Activated CD8-positive, alpha-beta memory T cell treated with anti-CD3 and anti-CD28 coated beads for 48 hours (primary cell): ENCODE measurements around the gene EFHB.
"Not testable (repeated sequence)": the region's sequence is repeated elsewhere in the genome, so short reads cannot be mapped to it uniquely, and the experiment has no call there.

Source experiments
- DNase-seq, 3 experiments: peaks; one replicate each; pipeline ENCODE4 v3.0.0-alpha.2; 2020; ENCODE audit warnings: low read depth in 2 of 3, low spot score in 2 of 3

EFHB gene

GRCh38 chr3:19934098-19934566 lies at the start of gene EFHB:
EFHB (minus strand) TSS chr3:19934217; CDS start chr3:19934018, 199 bp downstream.
- DNase-seq = no peak

- no peak for DNase-seq
Observed at GRCh38 chr3:19972054-19972453, 38.0 kb upstream of the EFHB start.

GRCh38 chr3:19970327-19970726 lies 36.3 kb upstream of the EFHB start:
- DNase-seq = no peak

DNA sequence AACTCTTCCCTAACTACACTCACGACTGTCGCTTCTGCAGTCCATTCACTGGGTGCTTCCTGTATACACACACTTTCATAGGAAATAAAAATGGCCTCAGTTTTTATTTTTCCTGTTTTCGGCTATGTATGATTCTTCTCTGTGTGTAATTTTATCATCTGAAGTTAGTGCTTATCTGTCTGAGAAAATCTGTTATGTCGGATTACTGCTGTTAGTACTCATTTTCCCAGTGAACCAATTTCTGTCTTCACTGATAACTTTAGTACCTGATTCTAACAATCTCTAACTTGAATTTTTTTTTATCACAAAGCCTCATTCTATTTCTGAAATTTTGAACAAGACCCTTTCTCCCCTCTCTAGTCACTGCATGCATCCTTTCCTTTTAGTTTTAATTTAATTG lies 33.8 kb upstream of the EFHB start:
- DNase-seq = no peak

- DNase-seq = no peak
Observed at GRCh38 chr3:19967208-19967607, 33.2 kb upstream of the EFHB start.

DNA sequence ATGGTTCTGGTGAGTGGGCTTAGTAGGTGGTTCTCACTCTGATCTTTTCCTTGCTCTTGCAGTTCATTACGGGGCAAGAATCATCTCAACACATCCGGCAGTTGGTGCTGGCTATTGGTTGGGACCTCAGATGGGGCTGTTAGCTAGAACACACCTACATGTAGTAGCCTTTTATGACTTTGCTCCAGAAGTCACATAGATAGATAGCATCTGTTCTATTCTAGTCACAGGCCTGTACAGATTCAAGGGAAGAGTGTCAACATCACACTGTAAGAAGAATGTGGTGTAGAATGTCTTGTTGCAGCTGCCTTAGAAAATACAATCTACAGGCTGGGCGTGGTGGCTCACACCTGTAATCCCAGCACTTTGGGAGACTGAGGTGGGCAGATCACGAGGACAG lies 27.9 kb upstream of the EFHB start:
- no peak for DNase-seq

DNA sequence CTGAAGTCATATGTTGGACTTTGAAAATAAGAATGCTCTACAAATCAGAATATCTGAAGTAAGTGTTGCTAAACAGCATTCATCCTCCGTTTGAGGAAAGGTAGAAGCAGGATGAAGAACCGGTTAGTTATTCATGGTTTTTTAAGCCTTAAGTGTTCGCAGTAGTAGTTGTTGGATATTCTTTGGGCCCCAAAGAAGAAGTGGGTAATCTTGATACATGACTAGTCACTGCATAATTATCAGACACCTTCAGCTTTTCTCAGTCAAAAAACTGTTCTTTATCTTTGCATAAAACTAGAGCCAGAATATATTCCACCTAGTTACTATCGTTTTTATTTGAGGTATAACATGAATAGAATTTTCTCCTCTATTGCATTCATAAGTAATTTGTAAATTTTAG lies 26.7 kb upstream of the EFHB start:
- DNase-seq = no peak

- no peak for DNase-seq
Observed at GRCh38 chr3:19959505-19959904, 25.5 kb upstream of the EFHB start.

DNA sequence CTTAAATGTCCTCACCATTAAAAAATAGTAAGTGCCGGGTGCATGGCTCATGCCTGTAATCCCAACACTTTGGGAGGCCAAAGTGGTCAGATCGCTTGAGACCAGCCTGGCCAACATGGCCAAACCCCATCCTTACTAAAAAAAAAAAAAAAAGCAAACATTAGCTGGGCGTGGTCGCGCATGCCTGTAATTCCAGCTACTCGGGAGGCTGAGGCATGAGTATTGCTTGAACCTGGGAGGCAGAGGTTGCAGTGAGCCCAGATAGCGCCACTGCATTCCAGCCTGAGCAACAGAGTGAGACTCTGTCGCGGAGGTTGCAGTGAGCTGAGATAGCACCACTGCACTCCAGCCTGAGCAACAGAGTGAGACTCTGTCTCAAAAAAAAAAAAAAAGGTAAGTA lies 23.3 kb upstream of the EFHB start:
- not testable (repeated sequence) for DNase-seq

- DNase-seq = no peak
Observed at GRCh38 chr3:19954676-19955075, 20.7 kb upstream of the EFHB start.

- no peak for DNase-seq
Observed at GRCh38 chr3:19950316-19950715, 16.3 kb upstream of the EFHB start.

GRCh38 chr3:19948226-19948591 lies 14.2 kb upstream of the EFHB start:
- no peak for DNase-seq

DNA sequence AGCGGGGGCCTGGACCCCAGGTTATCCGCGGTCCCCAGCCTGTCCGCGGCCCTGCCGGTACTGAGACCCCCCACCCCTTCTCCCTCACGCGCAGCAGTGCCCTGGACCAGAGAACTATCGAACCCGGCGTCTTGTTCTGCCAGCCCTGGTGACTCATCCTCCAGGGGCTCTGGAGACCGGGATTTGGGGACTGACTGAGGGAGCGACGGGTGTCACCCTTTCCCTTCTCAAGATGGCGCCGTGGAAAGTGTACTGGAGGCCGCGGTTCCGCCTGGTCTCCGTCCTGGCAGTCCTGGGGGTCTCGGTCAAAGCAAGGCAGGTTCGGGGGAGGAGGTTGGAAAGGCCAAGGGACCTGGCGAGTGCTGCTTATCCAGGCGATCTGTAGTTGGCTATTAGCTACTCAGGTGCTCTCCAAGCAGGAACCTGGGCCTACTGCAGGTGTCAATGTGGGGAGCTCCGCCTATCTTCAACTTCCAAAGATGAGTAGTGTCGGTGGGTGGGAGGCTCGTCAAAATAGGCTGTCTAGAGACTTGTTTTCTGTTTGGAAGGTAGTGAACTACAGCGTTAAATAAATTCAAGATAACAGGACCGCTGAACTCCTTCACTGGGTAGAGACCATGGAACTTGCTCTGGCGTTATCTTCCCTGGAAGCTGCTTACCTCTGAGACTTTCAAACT lies 13.7 kb upstream of the EFHB start:
- peak; percentile 25 to 29 (median 26) for DNase-seq

DNA sequence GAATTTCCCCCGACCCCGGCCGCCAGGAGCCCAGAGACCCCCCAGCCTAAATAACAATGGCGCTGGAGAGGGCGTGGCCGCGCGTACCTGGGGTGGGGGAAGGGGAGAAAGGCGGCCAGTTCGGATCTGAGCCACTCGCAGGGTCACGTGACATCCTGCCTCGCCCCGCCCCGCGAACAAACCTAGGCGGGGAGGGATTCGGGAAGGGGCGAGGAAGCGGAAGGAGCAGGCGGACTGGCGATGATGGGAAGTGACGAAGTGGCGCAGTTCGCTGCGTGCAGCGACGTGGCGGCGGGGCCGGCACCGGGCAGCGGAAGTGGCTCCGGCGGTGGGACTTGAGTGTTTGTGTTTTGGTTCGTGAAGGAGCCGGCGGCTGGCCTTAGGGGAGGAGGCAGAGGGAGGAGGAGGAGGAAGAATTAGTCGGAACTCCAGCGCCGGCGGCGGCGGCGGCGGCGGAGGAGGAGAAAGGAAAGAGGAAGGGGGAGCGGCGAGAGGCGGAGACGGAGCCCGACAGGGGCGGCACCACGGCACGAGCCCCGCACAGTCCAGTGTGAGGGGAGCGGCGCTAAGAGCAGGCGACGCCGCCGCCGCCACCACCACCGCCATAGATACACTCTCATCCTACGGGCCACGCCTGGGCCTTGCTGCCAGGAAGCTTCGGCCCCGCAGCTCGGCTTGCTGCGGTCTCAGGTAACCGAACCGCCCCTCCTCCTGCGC lies 13.0 kb upstream of the EFHB start, which contains the start of gene RAB5A:
TSS of gene RAB5A (plus strand) at position 266 of the 717 bp plus-strand sequence. CDS start 3,802 bp downstream, outside the sequence.
- peak; percentile 83 to 94 (median 88) for DNase-seq

DNA sequence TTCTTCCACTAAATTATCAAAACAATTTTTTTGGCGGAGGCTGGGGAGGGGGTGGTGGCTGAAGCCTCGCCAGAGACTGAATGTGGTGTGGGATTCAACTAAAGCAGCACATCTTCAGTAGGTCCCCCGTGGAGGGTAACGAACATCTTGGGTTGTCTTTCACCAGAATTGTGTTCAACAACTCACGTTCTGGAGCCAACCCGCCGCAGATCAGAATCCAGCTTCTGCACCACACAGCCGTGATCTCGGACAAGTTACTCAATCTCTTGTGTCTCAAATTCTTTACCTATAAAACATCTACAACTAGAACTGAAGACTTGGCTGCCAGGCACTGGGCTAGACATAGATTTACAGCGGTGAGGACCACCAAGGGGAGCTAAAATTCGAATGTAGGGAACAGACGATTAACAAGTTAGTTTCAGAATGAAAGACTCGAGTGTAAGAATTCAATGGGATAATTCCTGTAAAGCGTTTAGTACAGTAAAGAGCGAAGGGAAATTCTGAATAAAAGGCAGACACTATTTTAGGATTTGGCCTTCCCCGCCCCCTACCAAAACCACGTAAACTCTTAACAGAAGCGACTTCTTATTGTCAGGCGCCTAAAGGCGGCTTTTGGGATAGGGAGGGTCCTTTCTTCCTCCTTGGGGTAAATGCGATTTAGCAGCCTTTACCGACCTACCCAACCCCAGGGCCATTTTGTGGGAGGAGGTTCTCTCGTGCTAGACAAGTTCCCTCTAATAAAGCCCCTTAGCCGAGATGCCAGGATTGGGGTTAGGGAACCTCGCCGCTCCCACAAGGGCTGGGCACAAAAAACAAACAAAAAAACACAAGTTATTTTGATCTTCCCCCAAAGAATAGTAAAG lies 12.2 kb upstream of the EFHB start:
- DNase-seq = no peak

- DNase-seq = no peak
Observed at GRCh38 chr3:19945534-19945933, 11.5 kb upstream of the EFHB start.

DNA sequence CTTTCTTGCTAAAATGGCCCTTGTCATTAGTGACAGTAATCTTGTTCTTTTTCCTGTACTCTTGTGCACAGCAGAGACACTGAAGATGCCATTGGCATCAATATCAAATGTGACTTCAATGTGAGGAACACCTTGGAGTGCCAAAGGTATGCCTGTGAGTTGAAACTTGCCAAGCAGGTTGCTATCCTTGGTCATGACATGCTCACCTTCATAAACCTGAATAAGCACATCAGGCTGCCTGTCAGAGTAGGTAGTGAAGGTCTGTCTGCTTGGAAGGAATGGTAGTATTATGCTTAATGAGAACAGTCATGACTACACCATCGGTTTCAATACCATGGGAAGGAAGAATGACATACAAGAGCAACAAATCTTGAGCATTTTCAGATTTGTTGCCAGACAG lies 6.6 kb upstream of the EFHB start:
- DNase-seq = no peak

DNA sequence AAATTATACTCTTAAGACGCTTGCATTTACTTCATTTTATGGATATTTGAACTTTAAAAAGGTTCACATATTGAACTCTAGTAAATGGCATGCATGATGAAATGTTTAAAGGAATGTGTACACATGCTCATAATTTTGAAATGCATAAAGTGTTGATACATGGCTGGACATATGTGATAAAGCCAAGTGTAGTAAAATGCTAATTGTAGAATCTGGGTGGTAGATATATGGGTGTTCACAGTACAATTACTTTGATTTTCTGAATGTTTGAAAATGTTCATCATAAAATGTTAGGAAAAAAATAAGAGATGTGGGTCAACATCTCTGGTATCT lies 4.2 kb upstream of the EFHB start:
- no peak for DNase-seq

DNA sequence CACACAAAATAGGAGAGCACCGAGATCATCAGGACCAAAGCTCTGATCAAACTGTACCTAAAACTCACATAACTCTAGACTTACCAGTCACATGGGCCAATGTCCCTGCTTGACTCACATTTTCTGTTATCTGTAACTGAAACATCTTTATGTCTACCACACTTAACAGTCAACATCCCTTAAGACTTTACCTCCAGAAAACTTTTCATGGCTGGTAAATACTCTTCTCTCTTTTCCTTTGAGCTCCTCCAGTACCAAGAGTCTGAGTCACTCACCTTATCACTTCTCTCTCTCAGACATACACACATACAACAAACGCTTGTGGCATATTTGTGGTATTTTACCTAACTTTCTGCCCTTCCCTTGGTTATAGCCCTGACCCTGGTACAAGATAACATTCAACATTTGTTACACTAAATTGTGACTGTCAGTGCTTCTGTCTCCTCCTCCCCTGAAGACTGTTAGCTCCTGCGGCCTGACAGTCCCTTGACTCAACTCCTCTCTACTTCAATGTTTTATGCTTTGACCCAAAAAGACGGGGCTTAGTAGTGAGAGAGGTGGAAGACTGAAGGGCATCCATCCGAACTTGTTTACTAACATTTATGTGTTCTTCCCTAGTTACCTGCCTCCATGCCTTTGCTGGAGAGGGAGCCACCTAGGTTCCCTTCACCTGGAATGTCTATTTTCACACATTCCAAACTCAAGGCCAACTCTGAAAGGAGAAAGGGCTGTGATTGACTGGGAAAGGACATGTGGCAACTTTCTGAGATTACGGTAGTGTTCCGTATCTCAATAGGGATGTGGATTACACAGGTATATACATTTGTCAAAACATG lies 3.7 kb upstream of the EFHB start:
- DNase-seq = no peak

DNA sequence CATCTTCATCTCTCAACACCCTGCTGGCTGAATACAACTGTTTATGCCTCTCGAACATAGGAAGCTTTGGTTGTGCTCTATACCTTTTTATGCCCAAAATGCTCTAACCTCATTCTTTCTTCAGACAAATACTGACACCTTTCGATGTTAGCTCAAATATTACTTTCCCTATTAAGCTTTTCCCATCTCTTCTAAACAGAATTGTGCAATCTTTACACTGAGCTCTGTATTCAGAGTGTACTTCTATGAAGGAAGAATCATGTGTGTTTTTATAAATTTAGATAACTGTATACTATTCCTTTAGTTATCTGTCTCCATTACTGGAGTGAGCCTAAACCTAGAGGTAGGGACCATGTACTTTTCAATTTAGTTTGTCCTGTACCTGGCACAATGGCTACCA lies 1.6 kb downstream of the EFHB start:
- DNase-seq = no peak

DNA sequence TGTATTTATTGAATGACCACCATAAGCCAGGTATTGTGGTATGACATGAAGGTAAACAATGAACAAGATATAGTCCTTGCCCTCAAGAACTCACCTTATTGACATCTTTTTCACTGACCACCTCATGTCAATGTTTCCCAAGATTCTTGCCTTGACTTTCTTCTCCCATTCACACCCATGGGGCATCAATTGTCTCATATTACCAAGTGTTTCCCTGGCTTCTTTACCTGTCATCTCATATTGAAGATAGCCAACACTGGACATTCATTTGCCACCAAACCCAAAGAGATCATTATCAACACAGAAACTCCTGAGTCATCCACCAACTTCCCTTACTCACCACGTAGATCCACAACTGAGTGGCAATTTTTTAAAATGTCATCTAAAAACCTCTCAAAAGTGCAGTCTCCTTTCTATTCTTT lies 2.2 kb downstream of the EFHB start:
- no peak for DNase-seq
